Measurements from ENCODE around the gene CDKAL1.

Gene CDKAL1

DNA sequence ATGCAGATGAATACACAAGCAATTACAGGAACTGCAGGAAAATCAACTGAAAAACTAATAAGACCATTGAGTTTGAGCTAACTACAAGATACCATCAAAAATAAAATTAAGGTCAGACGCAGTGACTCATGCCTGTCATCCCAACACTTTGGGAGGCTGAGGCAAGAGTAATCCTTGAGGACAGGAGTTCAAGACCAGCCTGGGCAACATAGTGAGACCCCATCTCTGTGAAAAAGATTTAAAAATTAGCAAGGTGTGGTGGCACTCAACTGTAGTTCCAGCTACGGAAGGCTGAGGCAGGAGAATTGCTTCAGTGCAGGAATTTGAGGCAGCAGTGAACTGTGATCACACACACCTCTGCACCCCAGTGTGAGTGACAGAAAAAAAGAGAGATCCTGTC is 639.4 kb downstream of the CDKAL1 start:
- no peak overlapping the region for H3K4me3 ChIP-seq (replicated peaks; ENCODE audit: low read depth, low read length)

DNA sequence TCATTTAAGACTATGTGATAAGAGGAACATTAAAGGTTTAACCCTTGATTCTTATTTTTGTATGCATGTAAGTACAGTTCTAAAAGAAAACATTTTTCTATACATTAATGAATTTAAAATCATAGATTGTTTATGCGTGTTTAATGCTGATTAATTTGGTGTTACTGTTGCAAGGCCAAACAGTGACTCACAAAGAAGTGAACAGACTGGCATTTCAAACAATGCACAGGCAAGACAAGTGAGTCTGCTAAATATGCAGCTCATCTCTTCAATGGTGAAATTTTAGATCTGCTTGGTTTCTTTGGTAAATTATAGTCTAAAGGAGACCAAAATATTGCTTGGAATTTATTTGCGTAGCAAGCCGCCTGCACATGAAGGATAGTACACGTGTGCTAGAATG is 641.9 kb downstream of the CDKAL1 start:
- TF ChIP-seq, protein P1, sequence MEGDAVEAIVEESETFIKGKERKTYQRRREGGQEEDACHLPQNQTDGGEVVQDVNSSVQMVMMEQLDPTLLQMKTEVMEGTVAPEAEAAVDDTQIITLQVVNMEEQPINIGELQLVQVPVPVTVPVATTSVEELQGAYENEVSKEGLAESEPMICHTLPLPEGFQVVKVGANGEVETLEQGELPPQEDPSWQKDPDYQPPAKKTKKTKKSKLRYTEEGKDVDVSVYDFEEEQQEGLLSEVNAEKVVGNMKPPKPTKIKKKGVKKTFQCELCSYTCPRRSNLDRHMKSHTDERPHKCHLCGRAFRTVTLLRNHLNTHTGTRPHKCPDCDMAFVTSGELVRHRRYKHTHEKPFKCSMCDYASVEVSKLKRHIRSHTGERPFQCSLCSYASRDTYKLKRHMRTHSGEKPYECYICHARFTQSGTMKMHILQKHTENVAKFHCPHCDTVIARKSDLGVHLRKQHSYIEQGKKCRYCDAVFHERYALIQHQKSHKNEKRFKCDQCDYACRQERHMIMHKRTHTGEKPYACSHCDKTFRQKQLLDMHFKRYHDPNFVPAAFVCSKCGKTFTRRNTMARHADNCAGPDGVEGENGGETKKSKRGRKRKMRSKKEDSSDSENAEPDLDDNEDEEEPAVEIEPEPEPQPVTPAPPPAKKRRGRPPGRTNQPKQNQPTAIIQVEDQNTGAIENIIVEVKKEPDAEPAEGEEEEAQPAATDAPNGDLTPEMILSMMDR (IDR thresholded peaks at IDR 0.05; ENCODE audit: low read length, missing control alignments), result no peak

More for the DNA sequence above, 639.4 kb downstream of the CDKAL1 start:
- DNase-seq (ENCODE audit: low read depth), result no peak
- TF ChIP-seq, protein P1 (IDR thresholded peaks at IDR 0.05; ENCODE audit: low read length, missing control alignments), result no peak

GRCh38 chr6:21180155-21180554 is 645.9 kb downstream of the CDKAL1 start:
- TF ChIP-seq, protein P1 (IDR thresholded peaks at IDR 0.05; ENCODE audit: low read length, missing control alignments), result no peak
- no peak overlapping the region for H3K4me3 ChIP-seq (replicated peaks; ENCODE audit: low read depth, low read length)
- no peak for DNase-seq (ENCODE audit: low read depth)

More for the DNA sequence above, 641.9 kb downstream of the CDKAL1 start:
- no peak overlapping the region for H3K4me3 ChIP-seq (replicated peaks; ENCODE audit: low read depth, low read length)
- DNase-seq (ENCODE audit: low read depth), result no peak

DNA sequence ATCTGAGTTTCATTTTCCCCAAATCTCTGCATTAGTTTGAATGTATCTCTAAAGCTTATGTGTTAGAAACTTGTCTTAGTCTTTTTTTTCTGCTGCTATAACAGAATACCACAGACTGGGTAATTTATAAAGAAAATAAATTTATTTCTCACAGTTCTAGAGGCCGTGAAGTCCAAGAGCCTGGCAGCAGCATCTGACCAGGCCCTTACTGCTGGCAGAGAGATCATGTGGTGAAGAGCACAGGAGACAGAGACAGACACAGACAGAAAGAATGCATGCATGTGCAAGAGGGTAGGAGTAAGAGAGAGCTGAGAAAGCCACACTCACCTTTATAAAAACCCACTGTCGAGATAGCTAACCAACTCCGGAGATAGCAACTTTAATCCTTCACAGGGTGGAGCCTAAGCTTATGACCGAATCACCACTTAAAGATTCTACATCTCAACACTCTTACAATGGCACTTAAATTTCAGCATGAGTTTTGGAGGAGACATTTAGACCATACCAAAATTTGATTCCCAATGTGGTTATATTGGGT is 646.6 kb downstream of the CDKAL1 start:
- no peak overlapping the region for H3K4me3 ChIP-seq (replicated peaks; ENCODE audit: low read depth, low read length)
- TF ChIP-seq, protein P1 (IDR thresholded peaks at IDR 0.05; ENCODE audit: low read length, missing control alignments), result no peak
- no peak for DNase-seq (ENCODE audit: low read depth)

DNA sequence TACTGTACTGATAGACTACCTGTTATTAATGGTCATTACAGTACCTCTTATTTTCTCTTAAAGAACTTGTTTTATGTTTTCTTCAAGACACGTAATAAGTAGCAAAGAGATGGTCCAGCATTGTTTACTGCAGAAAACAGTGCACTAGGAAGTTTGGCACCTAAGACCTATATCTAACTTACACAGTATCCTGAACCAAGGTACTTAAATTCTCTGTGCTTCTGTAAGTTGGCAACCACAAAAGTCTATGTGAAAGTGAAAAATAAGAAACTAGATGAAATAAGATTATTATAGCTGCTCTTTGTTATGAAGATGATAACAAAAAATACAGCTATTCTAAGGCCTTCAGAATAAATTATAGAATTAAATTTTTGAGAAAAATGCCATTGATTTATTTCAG is 647.6 kb downstream of the CDKAL1 start:
- DNase-seq (ENCODE audit: low read depth), result no peak
- no peak overlapping the region for H3K4me3 ChIP-seq (replicated peaks; ENCODE audit: low read depth, low read length)
- TF ChIP-seq, protein P1 (IDR thresholded peaks at IDR 0.05; ENCODE audit: low read length, missing control alignments), result no peak

- DNase-seq (ENCODE audit: low read depth), result no peak
- H3K4me3 ChIP-seq (replicated peaks; ENCODE audit: low read depth, low read length), result no peak overlapping the region
- TF ChIP-seq, protein P1 (IDR thresholded peaks at IDR 0.05; ENCODE audit: low read length, missing control alignments), result no peak
Measured at GRCh38 chr6:21182589-21182988, 648.3 kb downstream of the CDKAL1 start.

GRCh38 chr6:21185861-21186478 is 651.7 kb downstream of the CDKAL1 start:
- DNase-seq (ENCODE audit: low read depth), result no peak
- H3K4me3 ChIP-seq (replicated peaks; ENCODE audit: low read depth, low read length), result no peak overlapping the region
- TF ChIP-seq, protein P1 (IDR thresholded peaks at IDR 0.05; ENCODE audit: low read length, missing control alignments), result no peak
